HG03097 (cell line): ENCODE data around the gene PRR29.

Experiments used
- ATAC-seq: cut with Tn5 transposase; IDR thresholded peaks from one replicate; pipeline ENCODE4 v1.9.1; 2021; ENCODE audit not compliant: unreplicated experiment, low FRiP score

The PRR29 gene

GRCh38 chr17:64038331-64039105 is 40.4 kb downstream of the PRR29 start:
- no peak for ATAC-seq

- ATAC-seq = no peak
Observed at GRCh38 chr17:64039106-64039400, 40.9 kb downstream of the PRR29 start.

GRCh38 chr17:64040206-64040605 is 42.1 kb downstream of the PRR29 start:
- no peak for ATAC-seq

GRCh38 chr17:64041912-64042311 is 43.8 kb downstream of the PRR29 start:
- no peak for ATAC-seq

GRCh38 chr17:64042700-64043485 is 44.7 kb downstream of the PRR29 start:
- no peak for ATAC-seq

GRCh38 chr17:64045176-64045575 is 47.0 kb downstream of the PRR29 start:
- ATAC-seq = no peak

- no peak for ATAC-seq
Observed at GRCh38 chr17:64048805-64049204, 50.7 kb downstream of the PRR29 start.

GRCh38 chr17:64051153-64051552 is 53.0 kb downstream of the PRR29 start:
- ATAC-seq = no peak

GRCh38 chr17:64053101-64053500 is 55.0 kb downstream of the PRR29 start:
- ATAC-seq = no peak
